DND-41 (cell line): ENCODE results near the gene KIF18A.

Experiments used
- CTCF ChIP-seq: IDR thresholded peaks from 2 replicates; pipeline ENCODE4 v1.5.1; 2012; ENCODE audit warnings: borderline replicate concordance, low read length, moderate library complexity, mild to moderate bottlenecking; ENCODE audit not compliant: poor library complexity, severe bottlenecking; ENCODE audit errors: extremely low read depth
- EZH2 ChIP-seq: IDR thresholded peaks from 3 replicates; pipeline ENCODE4 v1.6.1; 2012; ENCODE audit warnings: borderline replicate concordance, low read depth, mild to moderate bottlenecking, moderate library complexity, low read length, inconsistent platforms; ENCODE audit not compliant: severe bottlenecking

- no peak for TF ChIP-seq CTCF
- TF ChIP-seq EZH2 = no peak
These were observed 25.2 kb upstream of the KIF18A start for GRCh38 chr11:28133146-28133545.
